GM21619 (cell line): ENCODE results near the gene DCAF8.

Source experiments
- ATAC-seq: cut with Tn5 transposase; IDR thresholded peaks from one replicate; pipeline ENCODE4 v1.9.1; 2021; ENCODE audit not compliant: unreplicated experiment

The DCAF8 gene

DNA sequence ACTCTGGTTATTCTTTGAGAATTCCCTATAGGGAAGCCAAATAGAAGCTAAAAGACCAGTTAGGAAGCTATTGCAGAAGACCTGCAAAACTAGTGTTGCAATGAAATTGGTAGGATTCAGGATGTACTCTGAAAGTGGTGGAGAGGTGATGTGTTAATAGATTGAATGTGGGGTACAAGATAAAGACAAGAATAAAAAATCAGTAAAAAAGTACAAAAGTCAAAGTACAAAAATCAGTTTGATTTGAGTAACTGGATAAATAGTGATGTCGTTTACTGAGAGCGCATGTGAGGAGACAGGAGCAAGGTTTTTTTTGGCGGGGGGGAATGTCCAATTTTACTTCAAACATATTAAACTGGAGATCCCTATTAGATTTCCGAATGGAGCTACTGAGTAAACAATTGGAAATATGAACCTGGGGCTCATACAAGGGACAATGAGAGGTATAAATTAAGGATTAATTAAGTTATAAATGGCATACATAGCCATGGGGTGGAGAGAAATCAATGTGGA lies 2.5 kb upstream of the DCAF8 start:
- no peak for ATAC-seq

DNA sequence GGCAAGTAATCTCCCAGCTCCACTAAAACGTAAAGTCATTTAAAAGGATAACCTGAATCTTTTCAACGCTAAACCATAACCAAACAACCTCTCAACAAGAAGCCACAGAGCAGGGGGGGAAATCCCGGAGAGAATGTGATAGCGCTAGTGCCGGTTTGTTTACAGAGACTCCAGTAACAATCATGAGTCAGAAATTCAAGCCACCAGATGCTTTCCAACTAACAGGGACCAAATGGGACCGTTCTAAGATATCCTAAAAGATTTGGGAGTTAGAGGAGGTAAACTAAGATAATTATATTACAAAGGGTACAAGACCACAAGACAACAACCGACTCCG lies 825 bp downstream of the DCAF8 start:
- ATAC-seq, result peak; percentile 25

DNA sequence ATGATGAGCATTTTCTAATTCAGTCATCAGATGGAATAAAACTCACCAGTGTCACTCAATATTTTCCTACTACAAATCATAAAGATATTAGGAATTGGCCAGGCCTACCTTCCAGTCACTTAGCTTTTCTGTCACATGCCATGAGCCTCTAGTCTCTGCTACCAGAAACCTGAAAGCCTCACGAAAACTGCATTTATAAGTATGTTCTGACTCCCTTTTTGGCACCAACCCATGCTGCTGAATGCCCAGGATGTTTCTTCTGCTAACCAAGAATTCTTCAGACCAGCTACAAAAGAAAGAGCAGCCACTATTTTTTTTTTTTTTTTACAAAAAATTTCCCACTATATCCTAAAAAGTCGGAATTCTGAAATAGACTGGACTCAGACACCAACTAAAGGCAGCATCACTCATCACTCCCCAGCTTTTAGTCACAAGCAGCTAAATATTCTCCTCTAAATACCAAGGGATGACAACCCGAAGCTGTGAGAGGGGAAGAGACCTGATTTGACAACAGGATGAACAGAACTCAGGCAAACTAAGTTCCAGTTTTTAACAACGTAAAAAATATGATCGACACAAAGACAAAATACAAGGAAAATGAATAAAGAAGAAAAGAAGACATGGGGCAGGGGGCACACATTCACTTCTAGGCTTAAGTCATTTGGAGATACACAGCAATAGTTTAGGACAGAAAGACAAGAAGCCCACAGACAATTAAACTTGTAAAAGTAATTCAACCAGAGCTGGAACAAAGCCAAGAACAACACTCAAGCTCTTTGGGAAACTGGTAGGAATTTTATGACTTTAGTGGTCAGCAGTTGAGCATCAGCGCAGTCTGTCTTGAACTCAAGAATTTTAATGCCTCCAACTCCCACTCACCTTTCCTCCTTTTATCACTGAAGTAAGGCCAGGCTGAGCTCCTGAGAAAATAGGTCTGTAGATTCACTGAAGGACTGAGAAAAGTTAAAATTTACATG lies 1.7 kb downstream of the DCAF8 start:
- no peak for ATAC-seq

DNA sequence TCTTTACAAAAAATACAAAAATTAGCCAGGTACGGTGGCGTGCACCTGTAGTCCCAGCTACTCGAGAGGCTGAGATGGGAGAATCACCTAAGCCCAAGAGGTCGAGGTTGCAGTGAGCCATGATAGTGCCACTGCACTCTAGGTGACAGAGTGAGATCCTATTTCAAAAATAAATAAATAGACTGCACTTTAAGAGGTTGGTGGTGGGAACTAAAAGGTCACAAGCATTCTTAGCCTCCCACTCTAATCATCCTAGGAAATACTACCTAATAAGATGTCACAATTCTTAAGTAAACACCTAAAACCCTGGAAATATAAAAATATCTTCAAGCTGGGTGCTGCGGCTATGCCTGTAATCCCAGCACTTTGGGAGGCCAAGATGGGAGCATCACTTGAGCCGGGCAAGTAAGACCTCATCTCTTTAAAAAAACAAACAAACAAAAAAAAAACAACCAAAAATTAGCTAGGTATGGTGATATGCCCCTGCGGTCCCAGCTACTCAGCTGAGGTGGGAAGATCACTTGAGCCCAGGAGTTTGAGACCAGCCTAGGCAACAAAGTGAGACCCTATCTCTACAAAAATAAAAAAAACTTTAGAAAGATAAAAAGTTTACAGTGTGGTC lies 4.1 kb downstream of the DCAF8 start:
- no peak for ATAC-seq

DNA sequence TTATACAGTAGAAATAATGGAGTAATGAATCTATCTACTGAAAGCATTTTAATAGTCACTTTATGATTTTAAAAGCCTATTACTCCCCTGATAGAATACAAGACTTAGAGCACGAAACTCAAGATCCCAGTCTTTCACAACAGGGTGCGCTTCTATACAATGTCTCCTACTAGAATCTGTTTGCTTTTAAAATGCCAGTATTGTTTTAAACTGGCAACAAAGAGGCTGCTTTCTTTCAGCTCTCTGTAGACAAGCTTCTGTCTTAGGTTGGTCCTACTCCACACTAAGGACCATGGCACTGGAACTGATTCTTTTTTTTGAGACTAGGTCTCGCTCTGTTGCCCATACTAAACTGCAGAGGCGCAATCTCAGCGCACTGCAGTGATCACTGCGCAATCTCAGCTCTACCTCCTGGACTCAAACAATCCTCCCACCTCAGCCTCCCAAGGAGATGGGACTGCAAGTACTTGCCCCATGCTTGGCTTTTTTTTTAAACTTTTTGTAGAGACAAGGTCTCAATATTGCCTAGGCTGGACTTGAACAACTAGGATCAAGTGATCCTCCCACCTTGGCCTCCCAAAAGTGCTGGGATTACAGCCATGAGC lies 4.8 kb downstream of the DCAF8 start:
- ATAC-seq, result no peak

DNA sequence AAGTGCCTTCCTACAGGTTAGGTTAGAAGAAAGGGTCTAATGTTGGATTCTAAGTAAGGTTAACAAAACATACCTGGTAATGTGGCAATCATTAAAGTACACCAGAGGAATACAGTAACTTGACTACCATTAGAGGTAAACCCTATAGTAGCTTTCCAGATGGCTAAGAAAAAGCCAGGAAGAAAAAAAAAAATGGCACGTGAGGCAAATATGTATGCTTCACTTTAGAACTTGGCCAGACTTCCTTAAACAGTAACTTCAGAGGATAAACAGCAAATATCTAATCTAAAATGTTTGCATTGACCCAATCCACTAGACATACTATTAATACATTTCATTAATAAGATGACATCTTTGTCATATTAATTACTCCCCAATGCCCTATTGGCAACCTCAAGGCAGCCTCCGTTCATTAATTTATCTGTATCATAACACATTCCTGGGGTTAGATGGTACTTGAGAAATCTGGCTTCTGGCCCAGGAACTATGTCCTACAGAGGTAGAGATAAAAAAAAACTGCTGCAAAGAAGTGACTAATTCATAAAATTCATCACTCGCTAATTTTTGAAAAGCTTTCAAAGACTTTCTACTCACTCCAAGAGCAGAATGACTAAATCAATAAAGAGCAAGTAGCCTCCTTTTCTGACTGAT lies 5.8 kb downstream of the DCAF8 start:
- ATAC-seq, result no peak

DNA sequence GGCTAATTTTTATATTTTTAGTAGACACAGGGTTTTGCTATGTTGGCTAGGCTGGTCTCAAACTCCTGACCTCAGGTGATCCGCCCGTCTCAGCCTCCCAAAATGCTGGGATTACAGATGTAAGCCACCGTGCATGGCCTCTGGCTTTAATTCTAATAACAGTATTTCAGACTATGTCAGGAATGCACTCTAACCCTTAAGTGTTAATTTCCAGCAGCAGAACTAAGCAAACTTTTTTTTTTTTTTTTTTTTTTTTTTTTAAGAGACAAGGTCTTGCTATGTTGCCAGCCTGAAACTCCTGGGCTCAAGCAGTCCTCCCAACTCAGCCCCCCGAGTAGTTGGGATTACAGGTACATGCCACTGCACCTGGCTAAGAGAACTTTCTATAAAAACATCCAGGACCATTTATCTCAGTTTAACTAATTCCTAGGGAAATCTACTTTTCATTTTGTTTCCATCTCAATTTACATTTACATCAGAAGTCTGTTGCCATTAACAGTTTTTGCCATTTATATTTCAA lies 6.5 kb downstream of the DCAF8 start:
- no peak for ATAC-seq

DNA sequence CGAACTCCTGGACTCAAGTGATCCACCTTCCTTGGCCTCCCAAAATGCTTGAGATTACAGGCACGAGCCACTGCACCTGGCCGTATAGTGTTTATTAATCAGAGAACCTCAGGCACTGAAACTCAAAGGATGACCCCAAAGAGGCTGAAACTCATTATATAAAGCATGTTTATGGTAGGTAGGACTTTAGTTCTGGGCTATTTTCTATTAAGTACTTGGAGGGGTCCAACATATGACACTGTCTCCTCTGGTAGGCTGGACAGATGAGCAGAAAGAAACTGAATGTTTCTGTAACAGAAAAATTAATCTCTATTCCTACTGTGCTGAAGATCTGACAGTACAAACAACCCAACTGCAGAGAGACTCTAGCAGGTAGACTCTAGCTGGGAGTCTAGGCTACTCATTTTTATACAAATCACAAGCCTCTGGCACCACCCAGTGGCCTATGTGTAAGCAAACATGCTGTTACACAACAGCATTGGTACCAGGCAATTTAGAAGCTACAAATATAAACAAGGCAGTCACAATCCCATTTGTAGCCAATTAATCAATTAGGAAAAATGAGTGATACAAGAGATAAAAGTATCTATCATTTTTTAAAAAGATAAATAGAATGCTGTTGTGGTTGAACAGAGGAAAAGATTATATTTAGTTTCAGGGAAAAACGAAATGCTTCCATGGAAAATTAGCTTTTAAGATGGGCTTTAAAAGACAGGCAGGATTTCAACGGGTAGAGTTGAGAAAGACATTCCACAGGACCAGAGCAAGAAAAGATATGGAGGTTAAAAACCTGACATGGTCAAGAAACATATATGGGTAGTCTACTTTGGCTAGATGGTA lies 10.4 kb downstream of the DCAF8 start:
- ATAC-seq, result no peak

DNA sequence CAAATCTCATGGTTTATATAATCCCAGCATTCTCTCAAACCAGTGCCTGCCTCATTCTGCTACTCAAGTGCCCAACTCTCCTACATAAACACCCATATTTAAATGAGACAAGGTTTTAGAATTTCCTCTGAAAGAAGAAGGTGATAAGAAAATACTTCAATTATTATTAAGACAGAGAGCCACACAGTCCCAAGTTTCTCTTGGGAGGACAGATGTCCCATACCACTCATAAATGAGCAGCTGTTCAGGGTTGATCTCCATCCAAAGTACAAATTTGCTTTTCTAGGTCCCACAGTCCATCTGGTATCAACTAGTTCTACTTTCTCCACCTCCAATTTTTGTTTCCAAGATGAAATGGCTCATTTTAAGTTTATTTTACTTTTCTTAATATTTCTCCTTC lies 11.3 kb downstream of the DCAF8 start:
- ATAC-seq, result no peak

DNA sequence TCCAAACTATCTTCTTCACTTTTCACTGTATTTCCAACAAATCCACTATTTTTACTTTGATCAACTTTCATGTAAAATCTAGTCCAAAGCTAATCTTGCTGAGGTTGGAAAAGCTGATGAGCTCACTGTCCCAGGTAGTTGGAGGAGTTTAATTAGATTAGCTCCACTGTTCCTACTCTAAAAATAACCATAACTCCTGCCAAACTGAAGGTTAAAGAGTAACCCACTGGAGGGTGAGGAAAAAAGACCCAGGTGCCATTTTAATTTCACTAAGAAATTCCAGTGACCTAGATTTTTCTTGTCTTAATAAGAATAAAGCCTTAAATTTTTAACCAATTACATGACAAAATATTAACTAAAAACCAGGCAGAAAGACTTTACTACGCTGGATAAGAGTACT lies 15.3 kb downstream of the DCAF8 start:
- ATAC-seq, result no peak

DNA sequence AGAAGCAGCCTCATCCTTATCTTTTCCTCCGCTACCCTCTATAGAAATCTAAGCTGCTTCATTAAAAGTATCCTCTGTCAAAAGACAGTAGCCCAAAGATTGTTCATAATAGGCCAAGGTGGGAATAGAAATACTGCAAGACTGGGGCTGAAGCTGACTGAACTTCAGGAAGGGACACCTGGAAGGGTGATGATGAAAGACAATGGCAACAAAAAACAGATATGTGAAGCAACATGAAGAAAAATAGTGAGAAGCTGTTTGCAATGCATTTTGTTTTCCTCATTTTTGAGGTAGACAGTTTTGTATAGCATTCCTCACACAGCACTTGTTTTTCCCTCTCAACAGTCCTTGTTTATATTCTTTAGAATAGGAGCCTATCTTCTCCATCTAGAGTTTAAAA lies 16.9 kb downstream of the DCAF8 start:
- no peak for ATAC-seq

DNA sequence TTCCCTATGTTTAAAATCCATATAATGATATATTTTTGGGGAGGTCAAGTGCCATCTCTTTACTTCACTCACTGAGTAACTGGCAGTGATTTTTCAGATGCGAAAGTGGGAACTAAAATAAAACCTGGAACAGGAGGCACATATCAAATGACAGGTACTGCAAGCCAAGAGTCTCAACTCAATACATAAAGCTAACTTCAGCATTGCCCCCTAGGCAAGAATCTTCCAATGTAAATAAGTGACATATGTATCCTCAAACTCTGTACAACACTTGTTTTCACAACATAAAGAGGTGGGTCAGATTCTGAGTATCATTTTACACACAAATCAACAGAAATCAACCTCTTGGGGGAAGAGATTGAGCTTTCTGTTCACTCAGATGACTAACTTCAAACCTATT lies 18.1 kb downstream of the DCAF8 start:
- ATAC-seq, result no peak

DNA sequence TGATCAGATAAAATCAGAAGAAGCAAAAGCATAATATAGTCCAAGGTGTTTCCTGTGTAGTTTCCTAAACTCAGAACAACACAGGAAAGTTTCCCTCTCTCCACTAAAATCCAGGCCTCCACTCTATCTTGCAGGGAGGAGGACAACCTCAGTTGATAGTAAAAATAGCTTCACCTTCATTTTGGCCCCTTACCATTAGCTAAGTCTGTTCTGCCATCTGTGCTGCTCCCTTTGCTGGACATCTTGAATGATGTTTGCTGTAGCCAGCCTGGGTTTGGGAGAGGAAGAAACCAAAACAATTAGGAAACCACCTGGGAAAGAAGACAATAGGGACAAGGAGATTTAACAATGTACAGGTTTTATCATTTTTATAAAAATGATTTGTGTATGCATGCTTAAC lies 18.6 kb downstream of the DCAF8 start:
- ATAC-seq, result no peak

DNA sequence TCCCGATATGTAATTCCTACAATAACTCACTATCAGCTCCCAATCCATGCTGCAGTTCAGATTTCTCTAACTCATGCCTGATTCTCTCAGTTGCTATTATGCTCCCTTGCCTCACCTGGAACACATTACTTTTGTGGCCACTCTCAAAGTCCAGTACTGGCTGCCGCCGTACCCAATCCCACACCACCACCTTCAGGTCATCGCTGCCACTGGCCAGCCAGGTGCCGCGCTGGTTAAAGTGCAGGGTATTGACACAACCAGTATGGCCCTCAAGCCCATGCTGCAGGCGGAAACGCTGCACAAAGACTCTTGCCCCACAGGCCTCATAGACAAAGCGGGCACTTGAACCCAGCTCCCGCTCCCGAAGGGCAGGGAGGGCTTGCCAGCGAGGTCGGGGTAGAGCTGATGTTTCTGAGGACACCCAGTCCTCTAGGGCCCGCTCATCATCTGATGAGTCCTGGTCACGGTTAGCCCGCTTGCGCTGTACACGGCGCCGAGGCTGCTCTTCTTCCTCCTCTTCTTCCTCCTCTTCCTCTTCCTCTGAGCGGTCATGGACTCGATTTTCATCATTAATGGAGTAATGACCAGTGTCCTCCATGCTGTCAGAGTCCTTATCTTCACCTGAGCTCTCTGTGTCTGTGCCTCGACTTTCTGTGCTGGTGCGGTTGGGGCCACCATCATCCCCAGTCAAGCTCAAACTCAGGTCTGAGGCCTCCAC lies 22.6 kb downstream of the DCAF8 start:
- no peak for ATAC-seq

DNA sequence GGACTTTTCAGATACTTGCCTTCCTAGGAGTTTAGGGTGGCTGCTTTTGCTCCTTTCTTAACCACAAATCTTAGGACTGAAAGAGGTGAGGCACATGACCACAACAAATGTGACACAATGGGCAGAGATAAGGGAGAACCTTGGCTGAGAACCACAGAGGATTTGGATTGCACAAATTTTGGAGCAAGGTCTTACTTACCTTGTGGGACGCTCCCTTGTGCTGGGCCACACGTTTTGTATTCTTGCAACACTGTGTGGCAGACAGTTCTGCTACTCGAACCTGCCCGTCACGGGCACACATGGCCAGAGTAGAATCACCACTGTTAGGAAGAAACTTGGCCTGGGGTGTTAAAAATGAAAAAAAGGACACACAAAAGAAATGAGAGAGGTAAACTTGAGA lies 23.9 kb downstream of the DCAF8 start:
- ATAC-seq, result no peak

DNA sequence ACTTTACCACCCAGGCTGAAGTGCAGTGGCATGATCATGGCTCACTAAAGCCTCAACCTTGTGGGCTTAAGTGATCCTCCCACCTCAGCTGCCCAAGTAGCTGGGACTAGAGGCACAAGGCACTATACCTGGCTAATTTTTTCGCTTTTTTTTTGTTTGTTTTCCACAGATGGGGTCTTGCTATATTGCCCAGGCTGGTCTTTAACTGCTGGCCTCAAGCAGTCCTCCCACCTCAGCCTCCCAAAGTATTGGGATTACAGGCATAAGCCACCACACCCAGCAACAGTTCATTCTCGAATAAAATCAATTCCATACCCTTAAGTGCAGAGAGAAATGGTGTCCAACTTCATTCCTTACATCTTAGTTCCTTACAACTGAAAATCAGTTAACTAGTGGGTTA lies 24.8 kb downstream of the DCAF8 start:
- no peak for ATAC-seq

DNA sequence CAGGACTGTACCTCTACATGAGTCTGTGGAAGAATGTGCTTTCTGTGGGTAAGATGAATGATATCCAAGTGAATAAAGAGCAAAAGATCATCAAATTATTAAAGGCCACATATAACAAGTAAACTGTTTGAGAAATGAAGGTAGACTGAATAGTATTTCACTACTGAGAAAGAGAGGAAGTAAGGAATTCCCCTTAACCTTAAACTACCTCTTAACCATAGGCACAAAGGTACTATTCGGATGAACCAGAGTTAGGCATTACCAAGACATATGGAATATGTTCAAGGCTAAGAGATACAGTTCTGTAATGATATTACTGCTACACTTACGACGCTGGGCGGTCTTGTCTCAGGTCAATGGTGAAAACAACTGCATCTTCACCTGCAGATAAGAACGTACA lies 25.5 kb downstream of the DCAF8 start:
- ATAC-seq, result no peak

DNA sequence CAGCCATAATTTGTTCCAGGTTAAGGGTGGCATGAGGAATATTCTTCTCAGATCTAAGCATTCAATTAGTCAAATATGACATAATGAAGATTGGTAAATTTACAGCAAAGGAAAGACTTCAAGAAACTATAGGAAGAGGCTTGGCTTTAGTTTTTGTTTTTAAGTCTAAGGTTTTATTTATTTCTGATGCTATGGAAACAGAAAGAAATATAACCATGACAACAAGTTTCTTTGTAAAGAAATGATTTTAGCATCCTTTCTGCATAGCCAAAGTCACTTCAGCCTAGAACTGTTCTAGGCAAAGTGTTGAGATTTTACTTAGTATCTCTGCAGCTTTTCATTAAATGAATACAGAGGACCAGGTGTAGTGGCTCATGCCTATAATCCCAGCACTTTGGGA lies 29.4 kb downstream of the DCAF8 start:
- no peak for ATAC-seq

DNA sequence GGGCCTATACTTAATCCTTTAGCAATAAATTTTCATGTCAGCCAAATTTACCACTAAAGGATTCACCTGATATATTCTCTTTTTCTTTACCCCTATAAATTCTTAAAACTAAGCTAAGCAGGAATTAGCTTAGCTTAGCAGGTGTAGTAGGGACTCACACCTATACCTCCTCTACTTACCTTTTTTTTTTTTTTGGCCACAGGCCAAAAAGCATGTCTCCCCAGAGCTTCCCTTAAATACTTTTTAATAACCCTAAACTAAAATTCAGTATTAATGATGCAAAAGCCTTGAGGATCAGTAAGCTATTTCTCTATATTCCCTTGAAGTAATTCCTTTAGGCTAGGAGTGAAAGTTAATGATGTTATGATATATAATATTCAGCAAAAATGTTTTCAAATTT lies 33.9 kb downstream of the DCAF8 start:
- ATAC-seq, result no peak

DNA sequence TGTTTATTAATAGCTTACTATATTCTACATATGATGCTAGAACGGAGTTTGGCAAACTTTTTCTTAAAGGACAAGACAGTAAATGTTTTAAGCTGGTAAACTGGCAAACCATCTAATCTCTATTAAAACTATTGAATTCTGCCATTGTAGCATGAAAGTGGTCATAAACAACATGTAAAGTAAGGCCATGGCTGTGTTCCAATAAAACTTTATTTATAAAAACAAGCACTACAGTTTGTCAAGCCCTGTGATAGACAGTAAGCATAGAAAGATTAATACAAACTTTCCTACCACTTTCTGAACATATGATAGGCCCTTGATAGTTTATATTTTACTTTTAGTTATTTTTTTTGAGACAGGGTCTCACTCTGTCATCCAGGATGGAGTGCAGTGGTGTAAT lies 34.8 kb downstream of the DCAF8 start:
- no peak for ATAC-seq
